HEK293 (cell line): ENCODE measurements around the gene PRX.

ENCODE experiments used
- BCL11A ChIP-seq: fragments of 450-650 bp; formaldehyde crosslinking; IDR thresholded peaks from 2 replicates; pipeline ENCODE4 v1.5.1; 2016; ENCODE audit warnings: low read depth, missing biosample characterization, missing genetic modification characterization
- FEZF1 ChIP-seq: fragments of 450-650 bp; formaldehyde crosslinking; IDR thresholded peaks from 2 replicates; pipeline ENCODE4 v1.5.1; 2016; ENCODE audit warnings: missing biosample characterization, missing genetic modification characterization
- GLI2 ChIP-seq: fragments of 450-650 bp; formaldehyde crosslinking; IDR thresholded peaks from 2 replicates; pipeline ENCODE4; 2017; ENCODE audit warnings: missing biosample characterization, missing genetic modification characterization, low read depth, borderline replicate concordance
- MYNN ChIP-seq: fragments of 450-650 bp; formaldehyde crosslinking; IDR thresholded peaks from 2 replicates; pipeline ENCODE4 v1.5.1; 2016; ENCODE audit warnings: missing biosample characterization, missing genetic modification characterization, borderline replicate concordance
- ZBTB7A ChIP-seq: fragments of 450-650 bp; formaldehyde crosslinking; IDR thresholded peaks from 2 replicates; pipeline ENCODE4 v1.5.1; 2016; ENCODE audit warnings: low read depth, missing biosample characterization, missing genetic modification characterization
- ZFP3 ChIP-seq: fragments of 450-650 bp; formaldehyde crosslinking; IDR thresholded peaks from 2 replicates; pipeline ENCODE4 v1.5.1; 2016; ENCODE audit warnings: low read depth, missing biosample characterization, missing genetic modification characterization
- ZNF132 ChIP-seq: fragments of 450-650 bp; formaldehyde crosslinking; IDR thresholded peaks from 2 replicates; pipeline ENCODE4 v1.5.1; 2017; ENCODE audit warnings: missing biosample characterization, missing genetic modification characterization, borderline replicate concordance
- ZNF174 ChIP-seq: fragments of 450-650 bp; formaldehyde crosslinking; IDR thresholded peaks from 2 replicates; pipeline ENCODE4 v1.5.0; 2017; ENCODE audit warnings: missing biosample characterization, mild to moderate bottlenecking, missing genetic modification characterization
- ZNF24 ChIP-seq: fragments of 450-650 bp; formaldehyde crosslinking; IDR thresholded peaks from 2 replicates; pipeline ENCODE4 v1.5.1; 2016; ENCODE audit warnings: missing biosample characterization, missing genetic modification characterization
- ZNF248 ChIP-seq: fragments of 450-650 bp; formaldehyde crosslinking; IDR thresholded peaks from 2 replicates; pipeline ENCODE4 v1.5.1; 2017; ENCODE audit warnings: missing biosample characterization, missing genetic modification characterization
- ZNF266 ChIP-seq: fragments of 450-650 bp; formaldehyde crosslinking; IDR thresholded peaks from 2 replicates; pipeline ENCODE4 v1.5.1; 2016; ENCODE audit warnings: missing biosample characterization, missing genetic modification characterization, low read depth
- ZNF394 ChIP-seq: fragments of 450-650 bp; formaldehyde crosslinking; IDR thresholded peaks from 2 replicates; pipeline ENCODE4 v1.5.1; 2016; ENCODE audit warnings: missing biosample characterization, missing genetic modification characterization, mild to moderate bottlenecking, moderate library complexity, borderline replicate concordance
- ZNF555 ChIP-seq: fragments of 450-650 bp; formaldehyde crosslinking; conservative IDR thresholded peaks from 2 replicates; pipeline ENCODE4 v1.5.1; 2017; ENCODE audit warnings: missing biosample characterization, mild to moderate bottlenecking, missing genetic modification characterization, inconsistent platforms
- ZNF560 ChIP-seq: fragments of 450-650 bp; formaldehyde crosslinking; IDR thresholded peaks from 2 replicates; pipeline ENCODE4 v1.5.1; 2017; ENCODE audit warnings: missing biosample characterization, missing genetic modification characterization, borderline replicate concordance
- ZNF654 ChIP-seq: fragments of 450-650 bp; formaldehyde crosslinking; IDR thresholded peaks from 2 replicates; pipeline ENCODE4 v1.5.1; 2016; ENCODE audit warnings: low read depth, missing biosample characterization, missing genetic modification characterization
- ZNF791 ChIP-seq: fragments of 450-650 bp; formaldehyde crosslinking; IDR thresholded peaks from 2 replicates; pipeline ENCODE4 v1.5.1; 2016; ENCODE audit warnings: missing biosample characterization, missing genetic modification characterization
- ZNF830 ChIP-seq: fragments of 450-650 bp; IDR thresholded peaks from 2 replicates; pipeline ENCODE4 v1.5.0; 2018; ENCODE audit warnings: missing biosample characterization, missing genetic modification characterization, low read depth, mild to moderate bottlenecking, moderate library complexity
- ZXDB ChIP-seq: fragments of 450-650 bp; formaldehyde crosslinking; IDR thresholded peaks from 2 replicates; pipeline ENCODE4 v1.5.1; 2016; ENCODE audit warnings: missing biosample characterization, missing genetic modification characterization
- TF ChIP-seq, protein P1 (sequence below): fragments of 450-650 bp; formaldehyde crosslinking; IDR thresholded peaks from 2 replicates; pipeline ENCODE4 v1.5.1; 2017; ENCODE audit warnings: missing biosample characterization, mild to moderate bottlenecking, missing genetic modification characterization, moderate library complexity
- TF ChIP-seq, protein P2 (sequence below): fragments of 450-650 bp; formaldehyde crosslinking; IDR thresholded peaks from 2 replicates; pipeline ENCODE4 v1.5.1; 2016; ENCODE audit warnings: missing biosample characterization, missing genetic modification characterization
- TF ChIP-seq, protein P3 (sequence below): fragments of 450-650 bp; formaldehyde crosslinking; IDR thresholded peaks from 2 replicates; pipeline ENCODE4 v1.5.1; 2016; ENCODE audit warnings: missing biosample characterization, missing genetic modification characterization
- TF ChIP-seq, protein P4 (sequence below): fragments of 450-650 bp; formaldehyde crosslinking; IDR thresholded peaks from 2 replicates; pipeline ENCODE4 v1.5.1; 2016; ENCODE audit warnings: missing biosample characterization, missing genetic modification characterization
- TF ChIP-seq, protein P5 (sequence below): sonication (generic); formaldehyde crosslinking; IDR thresholded peaks from 2 replicates; pipeline ENCODE4 v1.8.1; 2022; ENCODE audit warnings: mild to moderate bottlenecking, moderate library complexity, missing genetic modification reagents
- TF ChIP-seq, protein P6 (sequence below): fragments of 450-650 bp; formaldehyde crosslinking; IDR thresholded peaks from 2 replicates; pipeline ENCODE4 v1.5.1; 2016; ENCODE audit warnings: missing biosample characterization, missing genetic modification characterization
- TF ChIP-seq, protein P7 (sequence below): fragments of 450-650 bp; formaldehyde crosslinking; IDR thresholded peaks from 2 replicates; pipeline ENCODE4 v1.5.1; 2016; ENCODE audit warnings: missing biosample characterization, missing genetic modification characterization
- TF ChIP-seq, protein P8 (sequence below): fragments of 450-650 bp; formaldehyde crosslinking; IDR thresholded peaks from 2 replicates; pipeline ENCODE4 v1.5.1; 2016; ENCODE audit warnings: missing biosample characterization, missing genetic modification characterization

Gene PRX

DNA sequence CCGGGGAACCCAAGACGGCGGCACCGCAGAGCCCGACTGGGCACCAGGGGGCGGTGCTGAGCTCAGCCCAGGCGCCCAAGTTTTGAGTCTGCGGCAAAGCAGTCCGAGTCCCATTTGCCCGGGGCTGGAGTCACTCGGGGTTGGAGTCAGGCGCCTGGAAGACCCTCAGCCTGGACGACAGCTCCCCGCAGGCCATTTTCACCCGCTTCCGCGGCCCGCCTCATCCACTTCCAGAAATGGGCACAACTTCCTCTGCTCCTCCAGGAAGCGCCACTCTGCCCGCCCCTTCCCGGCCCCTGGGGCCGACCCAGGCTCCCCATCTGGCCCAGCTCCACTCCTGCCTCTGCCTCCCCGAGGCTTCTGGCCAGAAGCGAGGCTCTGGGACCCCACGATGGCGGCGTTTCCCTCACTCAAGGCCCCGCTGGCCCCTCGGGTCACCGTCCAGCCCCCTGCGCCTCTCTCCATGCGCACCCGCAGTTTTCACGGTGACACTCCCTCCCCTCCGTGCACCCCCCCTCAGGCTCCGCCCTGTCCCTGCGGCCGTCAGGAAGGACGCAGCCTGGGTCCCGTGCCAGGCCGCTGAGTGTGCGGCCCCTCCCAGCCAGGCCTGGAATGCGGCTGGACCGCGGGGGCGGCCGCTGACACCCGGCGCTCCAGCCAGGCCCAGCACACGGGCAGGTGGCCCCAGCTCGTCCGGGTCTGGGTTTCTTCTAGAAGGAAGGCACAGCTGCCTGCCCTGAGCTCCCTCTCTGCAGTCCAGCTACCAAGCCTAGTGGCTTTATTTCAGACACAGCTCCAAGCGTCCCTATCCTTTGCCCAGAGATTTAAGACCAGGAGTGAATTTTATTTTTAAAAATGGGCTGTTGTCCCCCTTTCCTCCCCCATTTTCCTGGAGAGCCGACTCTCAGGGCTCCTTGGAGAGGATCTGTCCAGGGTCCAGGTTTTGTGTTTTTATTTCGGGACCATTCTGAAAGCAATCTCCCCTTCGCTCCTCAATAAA is 7.9 kb upstream of the PRX start (continued):
- TF ChIP-seq, protein P1, sequence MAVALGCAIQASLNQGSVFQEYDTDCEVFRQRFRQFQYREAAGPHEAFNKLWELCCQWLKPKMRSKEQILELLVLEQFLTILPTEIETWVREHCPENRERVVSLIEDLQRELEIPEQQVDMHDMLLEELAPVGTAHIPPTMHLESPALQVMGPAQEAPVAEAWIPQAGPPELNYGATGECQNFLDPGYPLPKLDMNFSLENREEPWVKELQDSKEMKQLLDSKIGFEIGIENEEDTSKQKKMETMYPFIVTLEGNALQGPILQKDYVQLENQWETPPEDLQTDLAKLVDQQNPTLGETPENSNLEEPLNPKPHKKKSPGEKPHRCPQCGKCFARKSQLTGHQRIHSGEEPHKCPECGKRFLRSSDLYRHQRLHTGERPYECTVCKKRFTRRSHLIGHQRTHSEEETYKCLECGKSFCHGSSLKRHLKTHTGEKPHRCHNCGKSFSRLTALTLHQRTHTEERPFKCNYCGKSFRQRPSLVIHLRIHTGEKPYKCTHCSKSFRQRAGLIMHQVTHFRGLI: no peak; the same call in 1 of the 2 replicates
- TF ChIP-seq ZBTB7A (tag by site-specific recombination) (peak; percentile 98), ZNF791 (no peak), ZNF394 (tag by site-specific recombination) (peak; percentile 80), ZFP3 (tag by site-specific recombination) (no peak), ZNF24 (peak; percentile 77), ZNF654 (tag by site-specific recombination) (peak; percentile 61), ZNF248 (no peak), ZXDB (peak; percentile 100), GLI2 (tag by site-specific recombination) (no peak), MYNN (tag by site-specific recombination) (no peak), ZNF830 (tag by site-specific recombination) (no peak), ZNF132 (tag by site-specific recombination) (no peak), BCL11A (tag by site-specific recombination) (peak; percentile 66; the same call in 1 of the 2 replicates), ZNF266 (peak; percentile 10; the same call in 1 of the 2 replicates), ZNF174 (tag by site-specific recombination) (no peak), ZNF560 (tag by site-specific recombination) (no peak), FEZF1 (tag by site-specific recombination) (peak; percentile 51), ZNF555 (tag by site-specific recombination) (no peak)
- TF ChIP-seq, protein P2, sequence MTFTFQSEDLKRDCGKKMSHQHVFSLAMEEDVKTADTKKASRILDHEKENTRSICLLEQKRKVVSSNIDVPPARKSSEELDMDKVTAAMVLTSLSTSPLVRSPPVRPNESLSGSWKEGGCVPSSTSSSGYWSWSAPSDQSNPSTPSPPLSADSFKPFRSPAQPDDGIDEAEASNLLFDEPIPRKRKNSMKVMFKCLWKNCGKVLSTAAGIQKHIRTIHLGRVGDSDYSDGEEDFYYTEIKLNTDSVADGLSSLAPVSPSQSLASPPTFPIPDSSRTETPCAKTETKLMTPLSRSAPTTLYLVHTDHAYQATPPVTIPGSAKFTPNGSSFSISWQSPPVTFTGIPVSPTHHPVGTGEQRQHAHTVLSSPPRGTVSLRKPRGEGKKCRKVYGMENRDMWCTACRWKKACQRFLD (tag by site-specific recombination): no peak
- TF ChIP-seq, protein P3, sequence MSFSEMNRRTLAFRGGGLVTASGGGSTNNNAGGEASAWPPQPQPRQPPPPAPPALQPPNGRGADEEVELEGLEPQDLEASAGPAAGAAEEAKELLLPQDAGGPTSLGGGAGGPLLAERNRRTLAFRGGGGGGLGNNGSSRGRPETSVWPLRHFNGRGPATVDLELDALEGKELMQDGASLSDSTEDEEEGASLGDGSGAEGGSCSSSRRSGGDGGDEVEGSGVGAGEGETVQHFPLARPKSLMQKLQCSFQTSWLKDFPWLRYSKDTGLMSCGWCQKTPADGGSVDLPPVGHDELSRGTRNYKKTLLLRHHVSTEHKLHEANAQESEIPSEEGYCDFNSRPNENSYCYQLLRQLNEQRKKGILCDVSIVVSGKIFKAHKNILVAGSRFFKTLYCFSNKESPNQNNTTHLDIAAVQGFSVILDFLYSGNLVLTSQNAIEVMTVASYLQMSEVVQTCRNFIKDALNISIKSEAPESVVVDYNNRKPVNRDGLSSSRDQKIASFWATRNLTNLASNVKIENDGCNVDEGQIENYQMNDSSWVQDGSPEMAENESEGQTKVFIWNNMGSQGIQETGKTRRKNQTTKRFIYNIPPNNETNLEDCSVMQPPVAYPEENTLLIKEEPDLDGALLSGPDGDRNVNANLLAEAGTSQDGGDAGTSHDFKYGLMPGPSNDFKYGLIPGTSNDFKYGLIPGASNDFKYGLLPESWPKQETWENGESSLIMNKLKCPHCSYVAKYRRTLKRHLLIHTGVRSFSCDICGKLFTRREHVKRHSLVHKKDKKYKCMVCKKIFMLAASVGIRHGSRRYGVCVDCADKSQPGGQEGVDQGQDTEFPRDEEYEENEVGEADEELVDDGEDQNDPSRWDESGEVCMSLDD: peak; percentile 100
- TF ChIP-seq, protein P4, sequence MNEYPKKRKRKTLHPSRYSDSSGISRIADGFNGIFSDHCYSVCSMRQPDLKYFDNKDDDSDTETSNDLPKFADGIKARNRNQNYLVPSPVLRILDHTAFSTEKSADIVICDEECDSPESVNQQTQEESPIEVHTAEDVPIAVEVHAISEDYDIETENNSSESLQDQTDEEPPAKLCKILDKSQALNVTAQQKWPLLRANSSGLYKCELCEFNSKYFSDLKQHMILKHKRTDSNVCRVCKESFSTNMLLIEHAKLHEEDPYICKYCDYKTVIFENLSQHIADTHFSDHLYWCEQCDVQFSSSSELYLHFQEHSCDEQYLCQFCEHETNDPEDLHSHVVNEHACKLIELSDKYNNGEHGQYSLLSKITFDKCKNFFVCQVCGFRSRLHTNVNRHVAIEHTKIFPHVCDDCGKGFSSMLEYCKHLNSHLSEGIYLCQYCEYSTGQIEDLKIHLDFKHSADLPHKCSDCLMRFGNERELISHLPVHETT (tag by site-specific recombination): peak; percentile 84; the same call in 1 of the 2 replicates
- TF ChIP-seq, protein P5, sequence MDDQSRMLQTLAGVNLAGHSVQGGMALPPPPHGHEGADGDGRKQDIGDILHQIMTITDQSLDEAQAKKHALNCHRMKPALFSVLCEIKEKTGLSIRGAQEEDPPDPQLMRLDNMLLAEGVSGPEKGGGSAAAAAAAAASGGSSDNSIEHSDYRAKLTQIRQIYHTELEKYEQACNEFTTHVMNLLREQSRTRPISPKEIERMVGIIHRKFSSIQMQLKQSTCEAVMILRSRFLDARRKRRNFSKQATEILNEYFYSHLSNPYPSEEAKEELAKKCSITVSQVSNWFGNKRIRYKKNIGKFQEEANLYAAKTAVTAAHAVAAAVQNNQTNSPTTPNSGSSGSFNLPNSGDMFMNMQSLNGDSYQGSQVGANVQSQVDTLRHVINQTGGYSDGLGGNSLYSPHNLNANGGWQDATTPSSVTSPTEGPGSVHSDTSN (CRISPR knock-in tag): 0 out of 2 replicates have a peak, but pooled peaks have one; percentile 67
- TF ChIP-seq, protein P6, sequence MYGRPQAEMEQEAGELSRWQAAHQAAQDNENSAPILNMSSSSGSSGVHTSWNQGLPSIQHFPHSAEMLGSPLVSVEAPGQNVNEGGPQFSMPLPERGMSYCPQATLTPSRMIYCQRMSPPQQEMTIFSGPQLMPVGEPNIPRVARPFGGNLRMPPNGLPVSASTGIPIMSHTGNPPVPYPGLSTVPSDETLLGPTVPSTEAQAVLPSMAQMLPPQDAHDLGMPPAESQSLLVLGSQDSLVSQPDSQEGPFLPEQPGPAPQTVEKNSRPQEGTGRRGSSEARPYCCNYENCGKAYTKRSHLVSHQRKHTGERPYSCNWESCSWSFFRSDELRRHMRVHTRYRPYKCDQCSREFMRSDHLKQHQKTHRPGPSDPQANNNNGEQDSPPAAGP (tag by site-specific recombination): peak; percentile 96
- TF ChIP-seq, protein P7, sequence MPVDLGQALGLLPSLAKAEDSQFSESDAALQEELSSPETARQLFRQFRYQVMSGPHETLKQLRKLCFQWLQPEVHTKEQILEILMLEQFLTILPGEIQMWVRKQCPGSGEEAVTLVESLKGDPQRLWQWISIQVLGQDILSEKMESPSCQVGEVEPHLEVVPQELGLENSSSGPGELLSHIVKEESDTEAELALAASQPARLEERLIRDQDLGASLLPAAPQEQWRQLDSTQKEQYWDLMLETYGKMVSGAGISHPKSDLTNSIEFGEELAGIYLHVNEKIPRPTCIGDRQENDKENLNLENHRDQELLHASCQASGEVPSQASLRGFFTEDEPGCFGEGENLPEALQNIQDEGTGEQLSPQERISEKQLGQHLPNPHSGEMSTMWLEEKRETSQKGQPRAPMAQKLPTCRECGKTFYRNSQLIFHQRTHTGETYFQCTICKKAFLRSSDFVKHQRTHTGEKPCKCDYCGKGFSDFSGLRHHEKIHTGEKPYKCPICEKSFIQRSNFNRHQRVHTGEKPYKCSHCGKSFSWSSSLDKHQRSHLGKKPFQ (tag by site-specific recombination): no peak
- TF ChIP-seq, protein P8, sequence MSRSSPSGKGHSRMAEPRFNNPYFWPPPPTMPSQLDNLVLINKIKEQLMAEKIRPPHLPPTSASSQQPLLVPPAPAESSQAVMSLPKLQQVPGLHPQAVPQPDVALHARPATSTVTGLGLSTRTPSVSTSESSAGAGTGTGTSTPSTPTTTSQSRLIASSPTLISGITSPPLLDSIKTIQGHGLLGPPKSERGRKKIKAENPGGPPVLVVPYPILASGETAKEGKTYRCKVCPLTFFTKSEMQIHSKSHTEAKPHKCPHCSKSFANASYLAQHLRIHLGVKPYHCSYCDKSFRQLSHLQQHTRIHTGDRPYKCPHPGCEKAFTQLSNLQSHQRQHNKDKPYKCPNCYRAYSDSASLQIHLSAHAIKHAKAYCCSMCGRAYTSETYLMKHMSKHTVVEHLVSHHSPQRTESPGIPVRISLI (tag by site-specific recombination): no peak
